HEK293 (cell line): ENCODE data around the gene SLC7A6.

ENCODE experiments used
- CTCF ChIA-PET: fragments of 350-600 bp; formaldehyde crosslinking; extraction: SDS; loops from one replicate; lab custom pipeline; 2021; ENCODE audit warnings: antibody characterized with exemption; lab: Yijun Ruan, JAX
- POLR2A ChIA-PET: fragments of 300-600 bp; formaldehyde crosslinking; extraction: SDS; loops from one replicate; lab custom pipeline; 2020; ENCODE audit warnings: antibody characterized with exemption, inconsistent platforms; lab: Yijun Ruan, JAX
- H3K27ac ChIP-seq: fragments of 200-500 bp; sonication (Bioruptor generic); 2 replicates; pipeline ENCODE4 v1.5.1; 2014; ENCODE audit warnings: low read depth, low read length, control low read depth, inconsistent platforms; ENCODE audit errors: extremely low read depth
- H3K36me3 ChIP-seq, 2 experiments: fragments of 200-500 bp in 1 of 2; sonication (Bioruptor generic) in 1 of 2; 1 replicate in 1 of 2; 2 replicates in 1 of 2; pipeline ENCODE4 v1.5.1; 2014 to 2017; ENCODE audit warnings: inconsistent platforms in 2 of 2, low read length in 2 of 2; ENCODE audit not compliant: control insufficient read depth in 2 of 2, insufficient read depth in 1 of 2
- H3K4me1 ChIP-seq: fragments of 200-500 bp; sonication (Bioruptor generic); 2 replicates; pipeline ENCODE4 v1.5.1; 2014; ENCODE audit warnings: mild to moderate bottlenecking, low read length, inconsistent platforms; ENCODE audit not compliant: control insufficient read depth, insufficient read depth
- H3K4me3 ChIP-seq: 2 replicates; pipeline ENCODE4 v1.5.1; 2011; ENCODE audit warnings: low read depth, mild to moderate bottlenecking, control low read depth, low read length, moderate library complexity
- H3K9me3 ChIP-seq: fragments of 200-500 bp; sonication (Bioruptor generic); 2 replicates; pipeline ENCODE4 v1.5.1; 2014; ENCODE audit warnings: low read depth, low read length, inconsistent platforms; ENCODE audit not compliant: control insufficient read depth, insufficient read depth
- HOXA7 ChIP-seq: sonication (generic); formaldehyde crosslinking; IDR thresholded peaks from 2 replicates; pipeline ENCODE4 v1.8.1; 2022; ENCODE audit warnings: missing genetic modification reagents, borderline replicate concordance
- SCRT2 ChIP-seq: fragments of 450-650 bp; formaldehyde crosslinking; IDR thresholded peaks from 2 replicates; pipeline ENCODE4 v1.5.1; 2016; ENCODE audit warnings: missing biosample characterization, missing genetic modification characterization
- TRIM28 ChIP-seq: IDR thresholded peaks from 2 replicates; pipeline ENCODE4 v1.6.1; 2011; ENCODE audit warnings: low read length, control low read depth, borderline replicate concordance
- ZNF211 ChIP-seq: fragments of 450-650 bp; formaldehyde crosslinking; IDR thresholded peaks from 2 replicates; pipeline ENCODE4 v1.5.1; 2016; ENCODE audit warnings: low read depth, missing biosample characterization, missing genetic modification characterization
- ZNF280C ChIP-seq: fragments of 450-650 bp; formaldehyde crosslinking; IDR thresholded peaks from 2 replicates; pipeline ENCODE4 v1.5.1; 2016; ENCODE audit warnings: missing biosample characterization, missing genetic modification characterization
- ZNF510 ChIP-seq: fragments of 450-650 bp; formaldehyde crosslinking; IDR thresholded peaks from 2 replicates; pipeline ENCODE4 v1.5.1; 2018; ENCODE audit warnings: mild to moderate bottlenecking, missing genetic modification characterization, missing biosample characterization; ENCODE audit not compliant: insufficient replicate concordance
- ZNF544 ChIP-seq: fragments of 450-650 bp; formaldehyde crosslinking; IDR thresholded peaks from 2 replicates; pipeline ENCODE4 v1.5.0; 2017; ENCODE audit warnings: missing biosample characterization, missing genetic modification characterization
- ZNF585B ChIP-seq: fragments of 450-650 bp; formaldehyde crosslinking; IDR thresholded peaks from 2 replicates; pipeline ENCODE4 v1.5.1; 2016; ENCODE audit warnings: missing biosample characterization, missing genetic modification characterization
- ZNF626 ChIP-seq: fragments of 450-650 bp; sonication (Bioruptor Pico); formaldehyde crosslinking; IDR thresholded peaks from 2 replicates; pipeline ENCODE4 v1.5.1; 2018; ENCODE audit warnings: missing biosample characterization, missing genetic modification characterization, inconsistent platforms
- ZNF677 ChIP-seq: fragments of 450-650 bp; IDR thresholded peaks from 2 replicates; pipeline ENCODE4 v1.5.0; 2018; ENCODE audit warnings: missing biosample characterization, mild to moderate bottlenecking, missing genetic modification characterization, moderate library complexity
- ZNF692 ChIP-seq: fragments of 450-650 bp; formaldehyde crosslinking; IDR thresholded peaks from 2 replicates; pipeline ENCODE4 v1.5.1; 2016; ENCODE audit warnings: missing biosample characterization, missing genetic modification characterization
- ZNF785 ChIP-seq: fragments of 450-650 bp; formaldehyde crosslinking; IDR thresholded peaks from 2 replicates; pipeline ENCODE4 v1.5.1; 2016; ENCODE audit warnings: missing biosample characterization, missing genetic modification characterization
- ZNF837 ChIP-seq: fragments of 450-650 bp; formaldehyde crosslinking; IDR thresholded peaks from 2 replicates; pipeline ENCODE4 v1.5.1; 2016; ENCODE audit warnings: missing biosample characterization, missing genetic modification characterization
- TF ChIP-seq, protein P1 (sequence below): fragments of 450-650 bp; formaldehyde crosslinking; IDR thresholded peaks from 2 replicates; pipeline ENCODE4 v1.5.1; 2016; ENCODE audit warnings: missing biosample characterization, missing genetic modification characterization
- TF ChIP-seq, protein P2 (sequence below): fragments of 450-650 bp; formaldehyde crosslinking; IDR thresholded peaks from 2 replicates; pipeline ENCODE4 v1.5.1; 2016; ENCODE audit warnings: missing biosample characterization, missing genetic modification characterization

SLC7A6 gene

GRCh38 chr16:68230176-68230571 lies 34.2 kb upstream of the SLC7A6 start:
- Histone ChIP-seq H3K9me3 (no peaks in the 10 kb centered on the region), H3K27ac (no peak overlapping the region), H3K4me3 (no peak overlapping the region), H3K4me1 (no peaks in the 10 kb centered on the region), H3K36me3 (peaks cover 0 to 62% of the 10 kb centered on the region in 2 experiments; a peak in 1 of 3 replicates)
- TF ChIP-seq SCRT2 (tag by site-specific recombination), result 0 out of 2 replicates have a peak, but pooled peaks have one; percentile 43
- TF ChIP-seq ZNF837 (tag by site-specific recombination), result no peak
- ChIA-PET POLR2A (interaction anchor here (0.6 kb wide), 1 partner anchor 12 kb away, joined by 3 read pairs; no protein-coding TSS in a partner anchor), CTCF (interaction anchor here (0.7 to 1.7 kb wide), 6 partner anchors 30 to 167 kb away, joined by 3 to 4 read pairs (median 3); no protein-coding TSS in a partner anchor)

GRCh38 chr16:68230956-68231355 lies 33.4 kb upstream of the SLC7A6 start:
- CTCF ChIA-PET, result interaction anchor here (0.6 to 1.7 kb wide), 3 partner anchors 73 to 168 kb away, joined by 3 to 4 read pairs (median 3); no protein-coding TSS in a partner anchor
- Histone ChIP-seq H3K27ac (no peak overlapping the region), H3K36me3 (peaks cover 0 to 62% of the 10 kb centered on the region in 2 experiments; a peak in 1 of 3 replicates), H3K4me1 (no peaks in the 10 kb centered on the region), H3K4me3 (no peak overlapping the region), H3K9me3 (no peaks in the 10 kb centered on the region)
- POLR2A ChIA-PET, result no interaction called here
- TF ChIP-seq ZNF211 (tag by site-specific recombination) (no peak), ZNF280C (tag by site-specific recombination) (no peak), ZNF785 (no peak), ZNF544 (tag by site-specific recombination) (no peak), ZNF692 (no peak), HOXA7 (CRISPR knock-in tag) (no peak), ZNF510 (tag by site-specific recombination) (no peak), TRIM28 (no peak), ZNF585B (no peak), ZNF626 (tag by site-specific recombination) (no peak), ZNF677 (tag by site-specific recombination) (no peak)
- TF ChIP-seq, protein P1, sequence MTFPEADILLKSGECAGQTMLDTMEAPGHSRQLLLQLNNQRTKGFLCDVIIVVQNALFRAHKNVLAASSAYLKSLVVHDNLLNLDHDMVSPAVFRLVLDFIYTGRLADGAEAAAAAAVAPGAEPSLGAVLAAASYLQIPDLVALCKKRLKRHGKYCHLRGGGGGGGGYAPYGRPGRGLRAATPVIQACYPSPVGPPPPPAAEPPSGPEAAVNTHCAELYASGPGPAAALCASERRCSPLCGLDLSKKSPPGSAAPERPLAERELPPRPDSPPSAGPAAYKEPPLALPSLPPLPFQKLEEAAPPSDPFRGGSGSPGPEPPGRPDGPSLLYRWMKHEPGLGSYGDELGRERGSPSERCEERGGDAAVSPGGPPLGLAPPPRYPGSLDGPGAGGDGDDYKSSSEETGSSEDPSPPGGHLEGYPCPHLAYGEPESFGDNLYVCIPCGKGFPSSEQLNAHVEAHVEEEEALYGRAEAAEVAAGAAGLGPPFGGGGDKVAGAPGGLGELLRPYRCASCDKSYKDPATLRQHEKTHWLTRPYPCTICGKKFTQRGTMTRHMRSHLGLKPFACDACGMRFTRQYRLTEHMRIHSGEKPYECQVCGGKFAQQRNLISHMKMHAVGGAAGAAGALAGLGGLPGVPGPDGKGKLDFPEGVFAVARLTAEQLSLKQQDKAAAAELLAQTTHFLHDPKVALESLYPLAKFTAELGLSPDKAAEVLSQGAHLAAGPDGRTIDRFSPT (tag by site-specific recombination), result no peak
- TF ChIP-seq, protein P2, sequence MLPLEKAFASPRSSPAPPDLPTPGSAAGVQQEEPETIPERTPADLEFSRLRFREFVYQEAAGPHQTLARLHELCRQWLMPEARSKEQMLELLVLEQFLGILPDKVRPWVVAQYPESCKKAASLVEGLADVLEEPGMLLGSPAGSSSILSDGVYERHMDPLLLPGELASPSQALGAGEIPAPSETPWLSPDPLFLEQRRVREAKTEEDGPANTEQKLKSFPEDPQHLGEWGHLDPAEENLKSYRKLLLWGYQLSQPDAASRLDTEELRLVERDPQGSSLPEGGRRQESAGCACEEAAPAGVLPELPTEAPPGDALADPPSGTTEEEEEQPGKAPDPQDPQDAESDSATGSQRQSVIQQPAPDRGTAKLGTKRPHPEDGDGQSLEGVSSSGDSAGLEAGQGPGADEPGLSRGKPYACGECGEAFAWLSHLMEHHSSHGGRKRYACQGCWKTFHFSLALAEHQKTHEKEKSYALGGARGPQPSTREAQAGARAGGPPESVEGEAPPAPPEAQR (tag by site-specific recombination), result no peak
